ENCODE data around the gene TTC12. TPM values are rescaled to one million over a fixed set of nuclear protein-coding genes. Genes with fewer than 3 reads are reported as not detected.

Gene TTC12
- total RNA-seq, 1 donor from 2014 or later: 9.2 TPM

GRCh38 chr11:113278481-113278880 lies 35.9 kb upstream of the TTC12 start:
- peaks cover 7% of the 10 kb centered on the region for H3K9me3 Mint-ChIP-seq (ENCODE audit: unreplicated experiment)
- DNase-seq: no peak
- TF ChIP-seq CTCF (IDR thresholded peaks at IDR 0.05; ENCODE audit: partially characterized antibody, unreplicated experiment): no peak
- H3K27ac Mint-ChIP-seq (ENCODE audit: unreplicated experiment): no peak overlapping the region
- no peak overlapping the region for H3K4me3 Mint-ChIP-seq (ENCODE audit: unreplicated experiment)
- peaks cover 7% of the 10 kb centered on the region for H3K27me3 Mint-ChIP-seq (ENCODE audit: unreplicated experiment)
- H3K36me3 Mint-ChIP-seq (ENCODE audit: unreplicated experiment): peaks cover 5% of the 10 kb centered on the region
- H3K4me1 Mint-ChIP-seq (ENCODE audit: low read depth, unreplicated experiment): peaks cover 16% of the 10 kb centered on the region

GRCh38 chr11:113278925-113279324 lies 35.5 kb upstream of the TTC12 start:
- TF ChIP-seq CTCF (IDR thresholded peaks at IDR 0.05; ENCODE audit: partially characterized antibody, unreplicated experiment): no peak
- Mint-ChIP-seq H3K4me1 (ENCODE audit: low read depth, unreplicated experiment) (peaks cover 13% of the 10 kb centered on the region), H3K36me3 (ENCODE audit: unreplicated experiment) (peaks cover 5% of the 10 kb centered on the region), H3K27ac (ENCODE audit: unreplicated experiment) (no peak overlapping the region), H3K4me3 (ENCODE audit: unreplicated experiment) (no peak overlapping the region), H3K27me3 (ENCODE audit: unreplicated experiment) (peaks cover 4% of the 10 kb centered on the region), H3K9me3 (ENCODE audit: unreplicated experiment) (peaks cover 4% of the 10 kb centered on the region)
- no peak for DNase-seq

- H3K27ac Mint-ChIP-seq (ENCODE audit: unreplicated experiment): no peak overlapping the region
- peaks cover 4% of the 10 kb centered on the region for H3K9me3 Mint-ChIP-seq (ENCODE audit: unreplicated experiment)
- no peak for DNase-seq
- no peak overlapping the region for H3K4me3 Mint-ChIP-seq (ENCODE audit: unreplicated experiment)
- peaks cover 4% of the 10 kb centered on the region for H3K27me3 Mint-ChIP-seq (ENCODE audit: unreplicated experiment)
- no peak for TF ChIP-seq CTCF (IDR thresholded peaks at IDR 0.05; ENCODE audit: partially characterized antibody, unreplicated experiment)
- H3K4me1 Mint-ChIP-seq (ENCODE audit: low read depth, unreplicated experiment): peaks cover 10% of the 10 kb centered on the region
- peaks cover 5% of the 10 kb centered on the region for H3K36me3 Mint-ChIP-seq (ENCODE audit: unreplicated experiment)
Observed at GRCh38 chr11:113279591-113279990, 34.8 kb upstream of the TTC12 start.

GRCh38 chr11:113281052-113281725 lies 33.2 kb upstream of the TTC12 start:
- TF ChIP-seq CTCF (IDR thresholded peaks at IDR 0.05; ENCODE audit: partially characterized antibody, unreplicated experiment): no peak
- Mint-ChIP-seq H3K27me3 (ENCODE audit: unreplicated experiment) (peaks cover 1% of the 10 kb centered on the region), H3K9me3 (ENCODE audit: unreplicated experiment) (peaks cover 3% of the 10 kb centered on the region), H3K4me3 (ENCODE audit: unreplicated experiment) (no peak overlapping the region), H3K4me1 (ENCODE audit: low read depth, unreplicated experiment) (peaks cover 4% of the 10 kb centered on the region), H3K36me3 (ENCODE audit: unreplicated experiment) (peaks cover 5% of the 10 kb centered on the region), H3K27ac (ENCODE audit: unreplicated experiment) (no peak overlapping the region)
- no peak for DNase-seq

GRCh38 chr11:113282898-113283437 lies 31.4 kb upstream of the TTC12 start:
- H3K27ac Mint-ChIP-seq (ENCODE audit: unreplicated experiment): no peak overlapping the region
- no peak overlapping the region for H3K4me3 Mint-ChIP-seq (ENCODE audit: unreplicated experiment)
- H3K36me3 Mint-ChIP-seq (ENCODE audit: unreplicated experiment): peaks cover 8% of the 10 kb centered on the region
- no peak for TF ChIP-seq CTCF (IDR thresholded peaks at IDR 0.05; ENCODE audit: partially characterized antibody, unreplicated experiment)
- peaks cover 9% of the 10 kb centered on the region for H3K27me3 Mint-ChIP-seq (ENCODE audit: unreplicated experiment)
- H3K9me3 Mint-ChIP-seq (ENCODE audit: unreplicated experiment): peaks cover 5% of the 10 kb centered on the region
- peaks cover 15% of the 10 kb centered on the region for H3K4me1 Mint-ChIP-seq (ENCODE audit: low read depth, unreplicated experiment)
- DNase-seq: no peak

Data from glutamatergic neuron (in vitro differentiated cells).